Keratinocyte (primary cell): ENCODE measurements around the gene CMTR2. TPM values are rescaled to one million over a fixed set of nuclear protein-coding genes. Genes with fewer than 3 reads are reported as not detected.

Experiments
- DNase-seq: peaks from one replicate; pipeline ENCODE4 v3.0.0-alpha.2; 2011; ENCODE audit warnings: low read depth, missing footprints, low spot score
- FAIRE-seq: peaks from 2 replicates; lab custom pipeline; 2011; peaks lifted over from hg19 to GRCh38; lab: Jason Lieb, UNC
- H2AFZ ChIP-seq: 2 replicates; pipeline ENCODE4 v1.6.0; 2012; ENCODE audit warnings: low read length, control low read depth, inconsistent platforms; ENCODE audit not compliant: control insufficient read depth
- H3K27ac ChIP-seq: 2 replicates; pipeline ENCODE4 v1.5.1; 2011; ENCODE audit warnings: low read length; ENCODE audit not compliant: control insufficient read depth, insufficient read depth
- H3K27me3 ChIP-seq: 3 replicates; pipeline ENCODE4 v1.6.0; 2011; ENCODE audit warnings: low read length; ENCODE audit not compliant: control insufficient read depth, insufficient read depth; ENCODE audit errors: extremely low read depth
- H3K36me3 ChIP-seq, 2 experiments: 2 replicates in 1 of 2; 3 replicates in 1 of 2; pipeline ENCODE4 v1.5.1; 2011; ENCODE audit warnings: low read length in 2 of 2, mild to moderate bottlenecking in 1 of 2; ENCODE audit not compliant: control insufficient read depth in 2 of 2, insufficient read depth in 2 of 2; ENCODE audit errors: extremely low read depth in 1 of 2
- H3K4me1 ChIP-seq: 3 replicates; pipeline ENCODE4 v1.5.1; 2011; ENCODE audit warnings: low read length; ENCODE audit not compliant: control insufficient read depth, insufficient read depth; ENCODE audit errors: extremely low read depth
- H3K4me2 ChIP-seq: 3 replicates; pipeline ENCODE4 v1.6.0; 2011; ENCODE audit warnings: low read depth, low read length; ENCODE audit not compliant: control insufficient read depth, insufficient read depth; ENCODE audit errors: extremely low read depth
- H3K4me3 ChIP-seq, 3 experiments: fragments of 200-600 bp in 1 of 3; sonication (generic) in 1 of 3; 2 replicates in 2 of 3; 3 replicates in 1 of 3; pipeline ENCODE4 v1.5.1; 2011 to 2016; ENCODE audit warnings: low read length in 3 of 3, mild to moderate bottlenecking in 3 of 3, control low read depth in 2 of 3, inconsistent platforms in 1 of 3, low read depth in 1 of 3, mixed read lengths in 1 of 3, mixed run types in 1 of 3, moderate library complexity in 1 of 3; ENCODE audit not compliant: control insufficient read depth in 2 of 3, insufficient read depth in 2 of 3; ENCODE audit errors: extremely low read depth in 1 of 3
- H3K79me2 ChIP-seq: 2 replicates; pipeline ENCODE4 v1.6.0; 2012; ENCODE audit warnings: low read length; ENCODE audit not compliant: control insufficient read depth, insufficient read depth
- H3K9ac ChIP-seq: 3 replicates; pipeline ENCODE4 v1.6.0; 2011; ENCODE audit warnings: low read length; ENCODE audit not compliant: control insufficient read depth, insufficient read depth; ENCODE audit errors: extremely low read depth
- H3K9me1 ChIP-seq: 3 replicates; pipeline ENCODE4 v1.6.0; 2011; ENCODE audit warnings: low read length; ENCODE audit not compliant: control insufficient read depth, insufficient read depth; ENCODE audit errors: extremely low read depth
- H3K9me3 ChIP-seq: 2 replicates; pipeline ENCODE4 v1.5.1; 2012; ENCODE audit warnings: low read depth, low read length; ENCODE audit not compliant: control insufficient read depth
- H4K20me1 ChIP-seq: 3 replicates; pipeline ENCODE4 v1.6.0; 2011; ENCODE audit warnings: low read length; ENCODE audit not compliant: control insufficient read depth, insufficient read depth; ENCODE audit errors: extremely low read depth
- CTCF ChIP-seq, 3 experiments: IDR thresholded peaks in 1 of 3; conservative IDR thresholded peaks in 1 of 3; optimal IDR thresholded peaks in 1 of 3; 2 replicates in 2 of 3; 3 replicates in 1 of 3; pipeline versions ENCODE3 to v1.5.1; 2011; ENCODE audit warnings: low read length in 3 of 3, mild to moderate bottlenecking in 3 of 3, moderate library complexity in 2 of 3, control low read depth in 1 of 3, inconsistent platforms in 1 of 3; ENCODE audit not compliant: insufficient read depth in 2 of 3; ENCODE audit errors: extremely low read depth in 1 of 3
- EZH2 ChIP-seq: IDR thresholded peaks from one replicate; pipeline ENCODE4 v1.6.1; 2012; ENCODE audit warnings: inconsistent platforms, mild to moderate bottlenecking, low read length, moderate library complexity
- dilution Hi-C: fragments of 300-500 bp; cut with MboI; formaldehyde crosslinking; loops from one replicate; pipeline ENCODE4 v1.7.0; 2020; ENCODE audit warnings: low sequenced_read_pairs; ENCODE audit not compliant: extremely low pct_ligation_motif_present
- polyA plus RNA-seq, 5 experiments: library from polyadenylated mRNA; depleted of rRNA in 3 of 5; stranded (reverse) in 3 of 5; stranded (forward) in 1 of 5; unstranded in 1 of 5; fragments of >200 nt; gene quantifications; 1 replicate in 1 of 5; 2 replicates in 3 of 5; 3 replicates in 1 of 5; pipeline versions ENCODE4 v1.2.1 to v1.2.3, GENCODE V29; 2011 to 2012; ENCODE audit warnings: missing spikeins in 2 of 5, low read depth in 1 of 5, low replicate concordance in 1 of 5

The CMTR2 gene
- polyA plus RNA-seq, 1 donor (not counting 4 experiments of a cell fraction or from before 2014, with no cell fraction given) = 37.9 TPM

- Histone ChIP-seq H4K20me1 (no peaks in the 10 kb centered on the region), H3K9me3 (no peaks in the 10 kb centered on the region), H3K36me3 (no peaks in the 10 kb centered on the region), H3K27ac (no peak overlapping the region), H3K9me1 (no peaks in the 10 kb centered on the region), H3K4me3 (no peak overlapping the region), H3K9ac (no peak overlapping the region), H3K4me2 (no peak overlapping the region), H3K4me1 (no peaks in the 10 kb centered on the region), H3K79me2 (no peaks in the 10 kb centered on the region), H2AFZ (no peak overlapping the region), H3K27me3 (peaks cover 7% of the 10 kb centered on the region)
- FAIRE-seq (no peak), DNase-seq (no peak)
- no peak for TF ChIP-seq EZH2
- no peak for TF ChIP-seq CTCF (optimal IDR thresholded peaks at IDR 0.05 in 1 of 3, IDR thresholded peaks at IDR 0.05 in 1 of 3, conservative IDR thresholded peaks at IDR 0.05 in 1 of 3; ENCODE audit: extremely low read depth in 1 of 3, insufficient read depth in 2 of 3, low read length in 3 of 3)
- dilution Hi-C loops = no loop called here
Measured at GRCh38 chr16:71297341-71297634, 8.1 kb upstream of the CMTR2 start.

GRCh38 chr16:71296584-71297340, 7.6 kb upstream of the CMTR2 start:
- H3K4me2 ChIP-seq = no peak overlapping the region
- dilution Hi-C loops = no loop called here

More at GRCh38 chr16:71296584-71297340, 7.6 kb upstream of the CMTR2 start:
- Histone ChIP-seq H3K9me1 (no peaks in the 10 kb centered on the region), H3K4me3 (no peak overlapping the region), H3K79me2 (no peaks in the 10 kb centered on the region), H3K4me1 (no peaks in the 10 kb centered on the region), H2AFZ (no peak overlapping the region), H3K27me3 (peaks cover 4% of the 10 kb centered on the region), H4K20me1 (no peaks in the 10 kb centered on the region), H3K9ac (no peak overlapping the region), H3K9me3 (no peaks in the 10 kb centered on the region), H3K36me3 (no peaks in the 10 kb centered on the region), H3K27ac (no peak overlapping the region)
- TF ChIP-seq EZH2 (no peak), CTCF (optimal IDR thresholded peaks at IDR 0.05 in 1 of 3, IDR thresholded peaks at IDR 0.05 in 1 of 3, conservative IDR thresholded peaks at IDR 0.05 in 1 of 3; ENCODE audit: extremely low read depth in 1 of 3, insufficient read depth in 2 of 3, low read length in 3 of 3) (no peak)
- DNase-seq (no peak), FAIRE-seq (no peak)
